H1 (cell line): Measurements from ENCODE around the gene TMX3. TPM values are rescaled to one million over a fixed set of nuclear protein-coding genes. Genes with fewer than 3 reads are reported as not detected.

ENCODE experiments used
- CEBPB ChIP-seq: IDR thresholded peaks from 2 replicates; pipeline ENCODE4 v1.6.1; 2012; ENCODE audit warnings: low read depth, low read length
- MAFK ChIP-seq: IDR thresholded peaks from 2 replicates; pipeline ENCODE4 v1.6.1; 2012; ENCODE audit warnings: low read depth, mild to moderate bottlenecking, improper control_type of control experiment, low read length
- RBBP5 ChIP-seq: IDR thresholded peaks from 2 replicates; pipeline ENCODE4 v1.7.1; 2012; ENCODE audit warnings: low read depth, mild to moderate bottlenecking, inconsistent platforms, low read length, moderate library complexity, borderline replicate concordance
- polyA plus RNA-seq, 7 experiments: library from polyadenylated mRNA; depleted of rRNA in 3 of 7; stranded (reverse) in 5 of 7; unstranded in 2 of 7; fragments of >200 nt in 5 of 7; fragments of 200-250 nt in 2 of 7; gene quantifications; 1 replicate in 5 of 7; 2 replicates in 1 of 7; 4 replicates in 1 of 7; pipeline versions ENCODE4 v1.2.1 to v1.2.3, GENCODE V29; 2011 to 2013; ENCODE audit warnings: missing spikeins in 2 of 7, mixed read lengths in 2 of 7
- total RNA-seq: library from RNA; stranded (reverse); fragmentation: NEBNext Ultra II Directional; extraction: Animal tissue kit (Norgen Biotek cat#: 25700); gene quantifications from 2 replicates; pipeline ENCODE4 v1.2.1, GENCODE V29; 2021

TMX3 gene
- total and polyA plus RNA-seq, 2 of the 8 experiments (the other 6 are each of a cell fraction or from before 2014, with no cell fraction given) = 12.6 to 29.0 TPM

- no peak for TF ChIP-seq RBBP5
- no peak for TF ChIP-seq MAFK
- no peak for TF ChIP-seq CEBPB
These were observed 20.6 kb downstream of the TMX3 start (continued) for GRCh38 chr18:68694316-68694715.
